Measurements from ENCODE around the gene UNC5B.

UNC5B gene

DNA sequence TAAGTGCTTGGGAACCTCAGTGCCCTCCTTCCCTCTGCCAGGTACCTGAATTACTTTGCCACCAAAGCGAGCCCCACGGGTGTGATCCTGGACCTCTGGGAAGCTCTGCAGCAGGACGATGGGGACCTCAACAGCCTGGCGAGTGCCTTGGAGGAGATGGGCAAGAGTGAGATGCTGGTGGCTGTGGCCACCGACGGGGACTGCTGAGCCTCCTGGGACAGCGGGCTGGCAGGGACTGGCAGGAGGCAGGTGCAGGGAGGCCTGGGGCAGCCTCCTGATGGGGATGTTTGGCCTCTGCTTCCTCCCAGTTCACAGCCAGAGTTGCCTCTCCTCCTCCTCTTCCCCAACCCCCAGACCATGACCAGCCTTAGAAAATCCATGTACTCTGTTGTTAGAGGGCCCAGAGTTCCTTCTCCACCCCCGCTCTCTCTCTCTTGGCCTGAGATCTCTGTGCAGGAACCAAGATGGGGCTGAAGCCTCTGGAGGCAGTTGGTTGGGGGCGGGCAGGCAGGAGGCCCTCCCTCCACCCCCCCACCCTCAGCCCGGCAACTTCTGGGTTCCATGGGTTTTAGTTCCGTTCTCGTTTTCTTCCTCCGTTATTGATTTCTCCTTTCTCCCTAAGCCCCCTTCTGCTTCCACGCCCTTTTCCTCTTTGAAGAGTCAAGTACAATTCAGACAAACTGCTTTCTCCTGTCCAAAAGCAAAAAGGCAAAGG lies 86.9 kb downstream of the UNC5B start:
- DNase-seq (ENCODE audit: low spot score), result no peak

DNA sequence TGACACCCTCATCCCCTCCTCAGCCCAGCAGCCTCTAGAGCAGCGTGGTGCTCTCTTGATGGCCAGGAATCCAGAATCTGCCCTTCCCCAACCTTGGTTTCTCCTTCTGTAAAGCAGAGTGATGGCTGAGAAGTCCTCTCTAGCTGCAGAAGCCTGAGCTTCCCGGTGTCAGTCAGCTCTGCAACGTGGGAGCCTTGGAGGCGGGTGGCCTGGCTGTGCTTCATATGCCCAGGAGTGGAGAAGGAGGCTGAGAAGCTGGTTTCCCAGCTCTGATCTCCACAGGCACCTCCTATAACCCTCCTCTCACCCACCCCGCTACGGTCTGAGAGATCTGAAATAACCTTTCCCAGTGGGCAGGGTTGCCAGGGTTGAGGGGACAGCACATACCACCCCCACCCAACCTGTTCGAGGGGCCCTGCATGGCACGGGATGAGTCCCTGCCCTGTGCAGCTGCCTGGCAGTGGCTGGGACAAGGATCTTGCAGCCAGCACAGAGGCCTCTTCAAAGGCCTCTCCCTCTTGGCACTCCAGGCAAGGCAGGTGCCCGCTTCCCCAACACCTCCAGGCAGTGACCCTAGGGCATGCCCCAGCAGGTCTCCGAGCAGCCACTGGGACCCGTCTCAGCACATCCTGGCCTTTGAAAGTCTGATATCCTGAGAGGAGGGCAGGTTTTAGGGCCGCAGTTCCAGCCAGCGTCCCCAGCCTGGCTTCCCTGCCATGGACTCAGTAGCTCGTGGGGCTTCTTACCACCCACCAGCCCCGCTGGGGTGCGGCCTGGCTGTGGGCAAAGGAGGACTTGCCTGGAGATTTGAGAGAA lies 88.4 kb downstream of the UNC5B start:
- DNase-seq (ENCODE audit: low spot score), result no peak

DNA sequence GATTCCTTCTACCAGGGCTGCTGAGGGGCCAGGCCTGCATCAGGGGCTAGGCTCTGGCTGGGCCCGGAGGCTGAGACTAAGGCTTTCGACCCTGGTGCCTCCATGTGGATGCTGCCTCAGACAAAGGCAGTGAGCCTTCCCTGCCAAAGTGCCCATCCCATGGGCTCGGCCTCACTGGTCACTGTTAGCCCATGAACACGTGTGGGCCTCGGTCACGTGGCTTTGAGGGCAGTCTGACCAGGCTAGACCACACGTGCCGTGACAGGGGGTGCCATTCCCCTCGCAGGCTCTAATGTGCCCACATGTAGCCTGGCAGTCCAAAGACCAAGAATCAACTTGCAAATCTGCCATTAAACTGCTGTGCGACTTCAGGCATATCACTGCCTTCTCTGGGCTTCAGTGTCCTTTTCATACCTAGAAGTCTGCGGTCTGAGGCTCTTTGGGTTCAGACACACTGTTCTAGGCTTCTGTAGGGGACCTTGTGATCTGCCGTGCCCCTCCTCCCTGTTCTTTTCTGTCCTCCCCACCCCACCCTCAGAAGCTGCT lies 89.1 kb downstream of the UNC5B start:
- no peak for DNase-seq (ENCODE audit: low spot score)

DNA sequence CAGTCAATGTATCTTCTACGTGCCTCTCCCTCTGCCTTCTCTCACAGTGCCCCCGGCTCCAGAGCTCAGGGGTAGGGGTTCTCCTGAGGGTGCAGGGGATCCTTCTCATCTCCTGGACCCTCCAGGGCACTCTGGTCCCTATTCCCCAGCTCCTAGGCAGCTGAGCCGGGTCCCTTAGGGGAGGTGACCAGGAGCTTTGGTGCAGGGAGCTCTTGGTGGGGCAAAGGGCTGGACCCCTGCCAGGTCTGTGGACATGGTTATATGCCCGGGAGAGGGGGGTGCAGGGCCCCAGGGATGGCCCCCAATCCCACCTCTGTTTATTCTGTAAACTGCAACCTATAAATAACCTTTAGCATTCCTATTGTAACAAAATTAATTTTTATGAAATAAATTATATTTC lies 90.1 kb downstream of the UNC5B start:
- no peak for DNase-seq (ENCODE audit: low spot score)

DNA sequence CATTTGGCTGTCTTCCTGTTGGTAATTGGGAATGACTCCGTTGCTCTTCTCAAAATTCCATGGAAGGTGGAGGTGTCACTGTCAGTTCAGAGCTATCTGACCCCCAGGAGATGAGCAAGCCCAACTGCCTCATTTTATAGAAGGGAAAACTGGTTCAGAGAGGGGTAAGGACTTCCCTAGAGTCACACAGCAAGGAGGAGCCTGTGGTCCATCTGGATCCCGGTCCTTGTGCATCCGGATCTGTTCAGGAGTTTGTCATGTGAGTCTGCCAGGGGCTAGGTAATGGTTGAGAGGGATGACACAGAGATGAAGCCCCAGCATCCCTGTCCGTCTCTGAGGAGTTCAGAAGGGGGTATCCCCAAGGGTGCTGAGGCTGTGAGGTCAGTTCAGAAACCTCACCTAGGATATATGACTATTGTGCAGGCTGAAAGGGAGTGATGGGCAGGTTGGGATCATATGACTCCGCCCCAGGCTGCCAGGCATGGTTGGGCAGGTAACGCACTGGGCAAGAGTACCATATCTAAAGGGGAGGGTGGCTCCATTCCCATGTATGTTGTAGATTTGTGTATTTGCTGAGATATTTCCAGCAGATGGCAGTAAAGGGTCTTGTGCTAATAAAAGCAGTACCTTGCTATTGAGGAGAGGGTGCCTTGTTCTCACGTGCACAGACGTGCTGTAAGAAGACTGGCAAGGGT lies 90.7 kb downstream of the UNC5B start:
- peak; percentile 70 for DNase-seq (ENCODE audit: low spot score)

DNA sequence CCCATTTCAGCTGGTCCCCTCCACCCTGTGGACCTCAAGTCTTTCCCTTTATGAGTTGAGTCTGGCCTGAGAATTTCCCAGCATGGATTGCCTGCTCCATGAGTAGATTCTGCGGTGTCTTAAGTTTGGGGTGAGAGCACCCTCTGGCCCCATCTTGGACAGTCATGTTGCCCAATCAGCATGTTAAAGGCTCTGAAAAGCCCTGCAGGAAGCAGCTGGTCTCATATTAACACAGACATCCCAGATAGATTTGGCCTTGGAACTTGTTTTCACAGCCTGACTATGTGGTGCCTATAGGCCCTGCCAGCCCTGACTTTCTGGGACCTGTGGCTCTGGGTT lies 91.2 kb downstream of the UNC5B start:
- no peak for DNase-seq (ENCODE audit: low spot score)

DNA sequence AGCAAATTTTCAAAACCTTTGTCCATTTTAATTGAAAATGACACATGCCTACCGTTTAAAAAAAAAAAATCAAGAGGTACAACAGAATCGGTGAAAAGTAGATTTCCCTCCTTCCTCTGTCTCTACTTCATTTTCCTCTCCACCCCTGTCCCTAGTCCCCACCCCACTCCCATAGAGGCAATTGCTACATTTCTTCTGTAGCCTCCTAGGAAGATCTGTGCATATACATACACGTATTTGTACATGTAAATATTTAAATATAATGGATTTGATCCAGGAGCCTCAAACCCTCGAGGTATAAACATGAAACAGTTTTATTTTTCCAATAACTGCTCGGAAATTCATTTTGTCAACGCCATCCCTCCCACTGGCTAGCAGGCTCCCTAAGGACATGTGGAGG lies 92.5 kb downstream of the UNC5B start:
- no peak for DNase-seq (ENCODE audit: low spot score)

DNA sequence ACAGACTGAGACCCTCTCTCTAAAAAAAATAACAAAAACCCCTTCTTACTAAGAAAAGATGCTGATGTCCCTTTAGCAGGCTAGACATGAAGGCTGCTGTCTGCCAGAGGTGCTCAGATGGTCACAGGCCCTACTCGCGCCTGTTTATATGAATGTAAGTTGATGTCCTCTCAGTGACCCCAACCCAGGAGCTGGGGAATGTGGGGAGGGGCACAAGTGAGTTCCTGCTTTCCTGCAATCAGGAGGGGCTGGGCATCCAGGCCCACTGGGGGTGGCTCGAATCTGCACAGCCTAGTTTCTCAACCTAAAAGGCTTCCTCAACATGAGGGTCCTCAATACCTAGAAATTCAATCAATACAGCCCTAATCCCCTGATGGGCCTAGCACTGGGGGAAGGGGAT lies 94.6 kb downstream of the UNC5B start:
- DNase-seq (ENCODE audit: low spot score), result no peak

DNA sequence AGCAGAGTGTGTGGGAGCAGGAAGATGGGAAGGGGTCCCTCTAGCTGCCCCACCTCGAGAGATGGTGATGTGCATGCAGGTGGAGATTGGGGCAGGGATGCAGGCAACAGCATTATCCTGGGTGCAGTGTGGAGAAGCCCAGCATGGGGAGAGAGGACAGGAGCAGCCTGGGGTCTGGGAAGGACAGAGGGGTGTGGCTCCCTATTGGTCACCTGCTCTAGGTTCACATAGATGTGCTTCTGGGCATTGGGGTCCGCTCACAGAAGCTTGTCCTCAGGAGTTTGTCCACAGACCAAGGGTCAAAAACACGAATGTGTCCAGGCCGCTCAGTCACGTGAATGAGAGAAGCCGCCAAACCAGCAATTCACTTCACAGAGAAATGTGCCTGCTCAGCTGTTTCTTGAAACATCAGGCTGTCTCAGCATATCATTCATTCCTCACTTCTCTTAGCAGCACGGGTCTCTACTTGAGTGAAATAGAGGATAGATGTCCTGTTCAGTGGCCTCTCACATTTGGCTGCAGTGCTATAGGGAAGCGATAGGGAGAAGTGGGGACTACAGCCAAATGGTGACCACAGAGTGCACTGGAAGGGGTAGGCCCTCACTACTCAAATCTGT lies 95.2 kb downstream of the UNC5B start:
- DNase-seq (ENCODE audit: low spot score), result no peak

DNA sequence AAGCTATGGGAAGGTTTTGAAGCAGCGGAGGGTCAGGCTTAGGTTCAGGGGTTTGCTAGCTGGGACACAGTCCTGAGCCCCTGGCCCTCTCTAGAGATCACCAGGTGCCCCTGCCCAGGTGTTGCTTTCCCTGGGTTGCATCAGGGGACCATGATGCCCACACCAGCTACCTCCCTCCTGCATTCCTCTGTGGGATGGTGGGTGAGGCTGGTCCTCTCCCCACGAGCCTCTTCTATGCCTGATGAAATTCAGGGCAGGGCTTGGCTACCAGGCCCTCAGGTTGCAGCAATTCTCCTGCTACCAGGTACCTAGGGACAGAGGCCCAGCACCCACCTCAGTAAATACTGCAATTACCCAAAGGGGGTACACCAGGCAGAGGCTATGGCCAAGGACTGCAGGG lies 95.9 kb downstream of the UNC5B start:
- DNase-seq (ENCODE audit: low spot score), result no peak

DNA sequence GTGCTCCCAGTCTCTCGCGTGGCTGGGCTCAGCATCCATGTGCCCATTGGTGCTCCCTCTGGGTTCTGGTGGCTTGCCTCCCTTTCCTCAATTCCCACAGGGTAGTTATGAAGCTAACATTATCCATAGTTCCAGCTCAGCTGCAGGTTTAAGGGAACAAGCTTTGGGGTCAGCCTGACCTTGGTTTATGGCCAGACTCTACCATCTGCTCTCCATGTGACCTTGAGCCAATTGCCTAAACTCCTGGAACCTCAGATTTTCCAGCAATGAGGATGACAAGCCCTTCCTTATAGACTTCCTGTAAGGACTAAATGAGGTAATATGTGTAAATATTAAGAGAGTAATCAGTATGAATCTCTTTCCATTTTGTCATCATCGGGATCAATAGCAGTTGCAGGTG lies 96.6 kb downstream of the UNC5B start:
- no peak for DNase-seq (ENCODE audit: low spot score)

DNA sequence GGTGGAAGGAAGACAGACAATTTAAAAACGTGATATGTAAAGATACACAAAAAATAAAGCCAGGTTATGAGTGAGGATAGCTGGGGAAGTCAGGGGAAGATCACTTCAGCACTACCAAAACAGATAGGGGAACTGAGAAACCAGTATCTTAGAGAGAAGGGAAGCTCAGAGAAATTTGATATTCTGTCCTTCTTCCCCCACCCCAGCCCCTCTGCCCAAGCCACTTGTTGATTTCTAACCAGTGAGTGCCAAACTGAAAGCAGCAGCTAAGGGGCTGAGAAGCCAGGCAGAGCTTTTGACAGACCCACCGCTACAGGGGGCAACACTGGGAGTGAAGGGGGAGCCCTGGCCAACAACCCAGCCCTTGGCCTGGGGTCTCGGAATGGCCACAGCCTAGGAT lies 97.5 kb downstream of the UNC5B start:
- no peak for DNase-seq (ENCODE audit: low spot score)

DNA sequence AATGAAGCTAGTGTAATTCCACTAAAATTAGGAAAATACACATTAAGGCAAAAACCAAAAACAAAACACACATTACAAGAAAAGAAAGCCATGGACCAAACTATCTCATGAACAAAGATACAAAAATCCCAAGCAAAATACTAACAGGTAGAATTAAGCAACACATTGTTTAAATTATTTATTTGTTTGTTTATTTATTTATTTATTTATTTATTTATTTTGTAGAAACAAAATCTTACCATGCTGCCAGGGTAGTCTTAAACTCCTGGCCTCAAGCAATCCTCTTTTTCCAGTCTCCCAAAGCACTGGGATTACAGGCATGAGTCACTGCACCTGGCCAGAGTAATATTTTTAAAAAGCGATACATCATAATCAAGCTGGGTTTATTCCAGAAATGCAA lies 99.8 kb downstream of the UNC5B start:
- DNase-seq (ENCODE audit: low spot score), result no peak

DNA sequence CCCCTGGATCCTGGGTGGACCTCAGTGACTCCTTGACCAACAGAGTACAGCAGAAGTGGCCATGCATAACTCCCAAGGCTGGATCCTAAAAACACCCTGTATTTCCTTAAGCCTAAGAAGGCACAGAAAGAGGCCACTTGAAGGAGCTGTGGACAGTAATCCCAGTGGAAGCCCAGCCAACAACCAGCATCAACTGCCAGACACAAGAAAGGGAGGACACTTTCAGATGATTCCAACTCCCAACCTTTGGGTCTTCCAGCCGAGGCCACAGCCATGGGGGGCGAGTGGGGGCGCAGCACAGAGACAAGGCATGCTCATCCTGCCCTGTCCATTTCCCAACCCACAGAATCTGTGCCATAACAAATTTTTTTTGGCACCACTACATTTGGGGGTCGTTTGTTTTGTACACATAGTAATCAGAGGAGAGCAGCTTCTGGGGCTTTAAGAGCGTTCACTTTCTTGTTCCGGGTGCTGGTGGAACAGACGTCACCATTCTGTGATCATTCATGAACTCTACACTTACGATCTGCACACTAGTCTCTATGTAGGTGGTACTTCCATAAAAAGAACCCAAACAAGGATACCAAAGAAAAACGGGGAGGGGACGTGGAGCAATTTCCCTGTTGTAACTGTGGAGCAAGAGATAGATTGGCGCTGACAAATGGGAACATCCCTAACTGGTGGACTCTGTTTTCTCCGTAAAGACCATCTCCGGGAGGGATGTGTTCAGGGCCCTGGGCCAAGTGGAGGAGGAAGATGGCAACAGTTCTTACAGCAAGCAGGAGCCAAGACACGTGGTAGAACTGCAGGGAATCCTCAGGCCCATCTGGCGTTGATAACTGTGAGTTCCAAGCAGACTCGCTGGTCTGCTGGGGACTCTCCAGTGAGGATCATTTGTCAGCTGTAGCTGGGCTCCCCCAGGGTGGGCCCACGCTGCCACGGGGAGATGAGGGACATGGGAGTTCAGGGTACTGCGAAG lies 100.7 kb downstream of the UNC5B start:
- no peak for DNase-seq (ENCODE audit: low spot score)

DNA sequence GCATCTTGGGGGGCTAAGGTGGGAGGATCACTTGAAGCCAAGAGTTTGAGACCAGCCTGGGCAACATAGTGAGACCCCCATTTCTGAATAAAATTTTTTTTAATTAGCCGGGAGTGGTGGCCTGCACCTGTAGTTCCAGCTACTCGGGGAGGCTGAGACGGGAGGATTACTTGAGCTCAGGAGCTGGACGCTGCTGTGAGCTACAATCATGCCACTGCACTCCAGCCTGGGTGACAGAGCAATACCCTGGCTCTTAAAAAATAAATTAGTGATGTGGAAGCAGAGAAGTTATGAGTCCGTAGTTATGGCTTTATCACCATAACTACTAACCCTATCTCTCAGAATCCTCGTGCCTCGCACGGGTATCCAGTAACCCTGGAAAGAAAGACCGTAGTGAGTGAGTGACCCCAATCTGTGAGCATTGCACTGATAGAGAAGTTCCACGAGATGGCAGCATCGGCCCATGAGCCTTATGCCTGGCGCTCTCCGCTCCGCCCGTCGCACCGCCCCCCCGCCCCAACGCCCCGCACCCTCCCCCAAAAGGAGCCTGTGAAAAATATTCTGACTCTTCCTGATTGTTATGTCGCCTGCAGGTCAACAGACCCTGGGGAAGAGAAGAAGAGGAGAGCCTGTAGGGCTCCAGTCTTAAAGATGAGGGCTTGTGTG lies 101.8 kb downstream of the UNC5B start:
- DNase-seq (ENCODE audit: low spot score), result peak; percentile 63

DNA sequence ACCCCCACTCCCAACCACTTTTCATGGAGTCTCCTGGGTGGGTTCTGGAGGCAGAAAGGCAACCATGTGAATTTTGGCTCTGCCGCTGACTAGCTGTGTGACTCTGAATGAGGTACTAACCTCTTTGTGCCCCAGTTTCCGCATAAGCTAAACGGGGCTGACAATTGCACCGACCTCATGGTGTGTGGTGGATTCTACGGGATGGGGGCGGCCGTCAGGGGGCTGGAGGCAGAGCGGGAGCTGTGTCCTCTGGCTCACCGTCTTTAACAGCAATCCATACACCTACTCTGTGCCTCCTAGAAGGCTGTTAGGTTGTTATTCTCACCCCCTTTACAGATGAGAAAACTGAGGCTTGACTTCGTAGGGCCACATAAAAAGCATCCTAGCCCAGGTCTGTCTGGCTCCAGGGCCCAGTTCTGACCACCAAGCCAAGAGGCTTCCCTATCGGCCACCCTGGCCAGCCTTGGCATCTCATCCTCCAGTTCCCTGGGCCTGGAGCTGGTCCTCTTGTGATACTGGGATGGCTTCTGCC lies 102.4 kb downstream of the UNC5B start:
- DNase-seq (ENCODE audit: low spot score), result no peak

DNA sequence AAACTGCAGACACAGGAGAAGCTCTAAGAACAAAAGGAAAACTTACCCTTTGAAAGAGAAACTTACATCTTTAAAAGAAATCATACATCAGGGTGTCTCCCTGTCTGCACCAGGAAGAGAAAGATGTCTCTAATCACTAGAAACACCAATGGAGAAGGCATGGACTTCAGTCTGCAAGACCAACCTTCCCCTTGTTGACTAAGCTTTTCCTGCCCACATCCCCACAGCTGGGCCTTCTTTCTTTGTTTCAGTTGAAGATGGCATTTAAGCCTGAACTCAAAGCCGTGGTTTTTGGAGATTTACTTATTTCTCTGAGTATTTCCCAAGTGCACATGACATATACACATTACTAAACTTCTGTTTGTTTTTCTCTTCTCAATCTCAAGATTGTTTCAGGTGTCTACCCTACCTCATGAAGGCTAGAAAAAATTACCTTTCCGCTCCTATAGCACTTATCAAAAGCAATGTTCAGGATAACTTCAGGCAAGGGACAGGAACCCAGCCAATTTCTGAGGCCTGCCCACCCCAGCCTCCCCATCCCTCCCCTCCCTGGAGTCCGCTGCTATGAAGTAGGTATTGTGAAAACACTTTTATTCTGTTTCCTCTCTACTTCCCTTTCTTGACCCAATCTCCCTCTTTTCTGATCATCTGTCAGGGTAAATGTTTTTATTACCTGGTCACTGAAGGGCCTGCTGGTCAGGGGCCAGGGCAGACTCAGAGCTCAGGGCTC lies 103.9 kb downstream of the UNC5B start:
- DNase-seq (ENCODE audit: low spot score), result no peak

DNA sequence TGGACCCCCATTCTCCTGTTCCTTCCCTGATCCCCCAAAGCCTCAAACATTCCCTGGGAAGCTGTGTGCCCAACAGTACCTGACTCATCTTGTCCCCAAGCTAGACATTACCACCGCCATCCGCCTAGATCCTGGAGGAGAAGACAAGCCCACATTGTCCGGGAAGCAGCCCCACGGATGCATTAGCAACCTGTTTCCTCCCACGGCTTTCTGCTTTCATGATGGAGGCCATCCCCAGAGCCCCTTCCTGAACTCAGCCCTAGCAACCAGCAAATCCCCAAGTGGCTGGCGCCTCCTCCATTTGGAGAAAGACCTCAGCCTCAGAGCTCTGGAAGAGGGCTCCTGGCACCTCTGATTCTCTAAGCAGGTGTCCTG lies 104.4 kb downstream of the UNC5B start:
- DNase-seq (ENCODE audit: low spot score), result no peak

DNA sequence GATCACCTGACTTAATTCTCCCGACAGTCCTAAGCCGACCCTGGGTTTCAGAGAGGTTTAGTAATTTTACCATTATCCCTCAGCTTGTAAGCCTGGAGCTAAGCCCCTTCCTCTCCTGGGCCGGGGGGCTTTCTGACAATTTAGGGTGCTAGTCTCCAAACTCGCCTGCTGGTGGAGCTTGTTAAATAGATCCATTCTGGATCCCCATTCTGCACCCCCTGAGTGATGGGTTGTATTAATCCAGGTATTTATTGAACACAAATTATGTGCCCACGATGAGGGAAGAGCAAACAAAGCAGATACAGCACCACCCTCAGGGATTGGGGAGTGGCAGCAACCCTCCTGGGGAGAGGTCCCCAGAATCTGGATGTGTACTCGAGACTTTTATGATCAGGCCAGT lies 105.4 kb downstream of the UNC5B start:
- no peak for DNase-seq (ENCODE audit: low spot score)
